HepG2 (cell line): ENCODE results near the gene CNPPD1. TPM values are rescaled to one million over a fixed set of nuclear protein-coding genes. Genes with fewer than 3 reads are reported as not detected.
A peak's percentile ranks its signal among the peaks of the same experiment; 100 is the strongest.
"Not testable (repeated sequence)": the region's sequence is repeated elsewhere in the genome, so short reads cannot be mapped to it uniquely, and the experiment has no call there.

Experiments
- ATAC-seq: fragments of 200-7000 bp; cut with Tn5 transposase; 3 replicates; pipeline ENCODE4 v1.9.1; 2020; ENCODE audit warnings: mild to moderate bottlenecking, moderate library complexity
- BruUV-seq: library from RNA; stranded (reverse); fragments of 400-500 nt; replicated peaks from 2 replicates; lab custom pipeline; 2021; lab: Mats Ljungman, UMichigan
- CTCF ChIA-PET: fragments of 300-600 bp; formaldehyde crosslinking; extraction: SDS; loops from one replicate; lab custom pipeline; 2021; ENCODE audit warnings: low total read pairs, inconsistent platforms, low intra/inter-chr PET ratio; lab: Yijun Ruan, JAX
- POLR2A ChIA-PET: fragments of 350-600 bp; sonication (Branson Sonifier 250); formaldehyde crosslinking; loops from one replicate; lab custom pipeline; 2020; ENCODE audit warnings: antibody characterized with exemption, inconsistent platforms; lab: Yijun Ruan, JAX
- DNase-seq: peaks from one replicate; pipeline ENCODE4 v3.0.0-alpha.2; 2015; ENCODE audit warnings: low spot score
- FAIRE-seq: peaks from 3 replicates; lab custom pipeline; 2011; peaks lifted over from hg19 to GRCh38; lab: Jason Lieb, UNC
- H2AFZ ChIP-seq: one replicate; pipeline ENCODE4 v1.6.1; 2011; ENCODE audit warnings: low read length, inconsistent platforms
- H3K27ac ChIP-seq: fragments of 300-600 bp; 3 replicates; pipeline ENCODE4 v1.8.0; 2011; ENCODE audit warnings: mixed run types, mild to moderate bottlenecking, mixed read lengths, low read length, inconsistent platforms; ENCODE audit not compliant: insufficient read depth; ENCODE audit errors: extremely low read length
- H3K27me3 ChIP-seq, 2 experiments: fragments of 200-600 bp in 1 of 2; 2 replicates in 1 of 2; 3 replicates in 1 of 2; pipeline versions ENCODE4 v1.6.0 to v1.8.0; 2011; ENCODE audit warnings: low read length in 2 of 2, mild to moderate bottlenecking in 2 of 2, moderate library complexity in 2 of 2, inconsistent platforms in 1 of 2; ENCODE audit not compliant: insufficient read depth in 2 of 2, control insufficient read depth in 1 of 2
- H3K36me3 ChIP-seq, 2 experiments: fragments of 200-600 bp in 1 of 2; replicated peaks in 1 of 2; 2 replicates in 1 of 2; 3 replicates in 1 of 2; pipeline versions ENCODE4 v1.5.1 to v1.8.0; 2011; ENCODE audit warnings: low read length in 2 of 2, inconsistent platforms in 1 of 2; ENCODE audit not compliant: insufficient read depth in 2 of 2, control insufficient read depth in 1 of 2
- H3K4me1 ChIP-seq: 2 replicates; pipeline ENCODE4 v1.5.1; 2012; ENCODE audit warnings: low read length, inconsistent platforms; ENCODE audit not compliant: insufficient read depth
- H3K4me2 ChIP-seq: 2 replicates; pipeline ENCODE4 v1.6.0; 2011; ENCODE audit warnings: low read depth, low read length, inconsistent platforms
- H3K4me3 ChIP-seq, 3 experiments: fragments of 200-600 bp in 1 of 3; sonication (generic), shearing (Covaris generic) in 1 of 3; replicated peaks in 1 of 3; 2 replicates each; pipeline ENCODE4 v1.5.1; 2011 to 2016; ENCODE audit warnings: low read length in 3 of 3, inconsistent platforms in 2 of 3, low read depth in 2 of 3, mild to moderate bottlenecking in 2 of 3, control low read depth in 1 of 3, mixed read lengths in 1 of 3; ENCODE audit not compliant: insufficient read depth in 1 of 3
- H3K79me2 ChIP-seq: one replicate; pipeline ENCODE4 v1.6.1; 2011; ENCODE audit warnings: low read length, inconsistent platforms; ENCODE audit not compliant: insufficient read depth
- H3K9ac ChIP-seq: 2 replicates; pipeline ENCODE4 v1.6.0; 2011; ENCODE audit warnings: mild to moderate bottlenecking, low read depth, low read length, inconsistent platforms; ENCODE audit not compliant: insufficient read depth
- H3K9me3 ChIP-seq: 2 replicates; pipeline ENCODE4 v1.5.1; 2012; ENCODE audit warnings: mild to moderate bottlenecking, low read length
- H4K20me1 ChIP-seq: 2 replicates; pipeline ENCODE4 v1.6.0; 2011; ENCODE audit warnings: inconsistent platforms, mild to moderate bottlenecking, low read length, moderate library complexity; ENCODE audit not compliant: insufficient read depth
- ARID4A ChIP-seq: sonication (generic); formaldehyde crosslinking; IDR thresholded peaks from 2 replicates; pipeline ENCODE4 v1.5.0; 2020; ENCODE audit warnings: mild to moderate bottlenecking, missing genetic modification reagents, borderline replicate concordance
- DRAP1 ChIP-seq: IDR thresholded peaks from 2 replicates; pipeline ENCODE4 v1.6.1; 2016; ENCODE audit warnings: missing genetic modification reagents, missing compliant biosample characterization
- FOXK2 ChIP-seq: fragments of 450-650 bp; IDR thresholded peaks from 2 replicates; pipeline ENCODE4 v1.6.1; 2016
- HNF1B ChIP-seq: sonication (generic); formaldehyde crosslinking; IDR thresholded peaks from 2 replicates; pipeline ENCODE4 v1.5.1; 2020; ENCODE audit warnings: mild to moderate bottlenecking, moderate library complexity, missing genetic modification reagents
- HOXA3 ChIP-seq: sonication (generic); formaldehyde crosslinking; IDR thresholded peaks from 2 replicates; pipeline ENCODE4 v1.5.0; 2020; ENCODE audit warnings: missing genetic modification reagents
- POGZ ChIP-seq: sonication (generic); formaldehyde crosslinking; IDR thresholded peaks from 2 replicates; pipeline ENCODE4 v1.4.0; 2020; ENCODE audit warnings: mild to moderate bottlenecking, missing genetic modification reagents
- POLR2AphosphoS2 ChIP-seq: IDR thresholded peaks from 2 replicates; pipeline ENCODE4 v1.6.1; 2011; ENCODE audit warnings: low read depth, low read length, improper control_type of control experiment
- RAD21 ChIP-seq: fragments of 450-650 bp; formaldehyde crosslinking; IDR thresholded peaks from 2 replicates; pipeline ENCODE4 v1.5.0; 2020; ENCODE audit warnings: mild to moderate bottlenecking
- RFXAP ChIP-seq: sonication (generic); formaldehyde crosslinking; IDR thresholded peaks from 2 replicates; pipeline ENCODE4 v1.4.0; 2020; ENCODE audit warnings: missing genetic modification reagents, borderline replicate concordance
- RXRB ChIP-seq: IDR thresholded peaks from 2 replicates; pipeline ENCODE4 v1.6.1; 2016; ENCODE audit warnings: borderline replicate concordance, missing genetic modification reagents, missing compliant biosample characterization
- ZEB1 ChIP-seq: IDR thresholded peaks from 2 replicates; pipeline ENCODE4 v1.6.1; 2012; ENCODE audit warnings: mild to moderate bottlenecking, low read depth, inconsistent platforms; ENCODE audit not compliant: insufficient replicate concordance
- ZNF501 ChIP-seq: sonication (generic); formaldehyde crosslinking; IDR thresholded peaks from 2 replicates; pipeline ENCODE4 v1.5.1; 2020; ENCODE audit warnings: mild to moderate bottlenecking, moderate library complexity, missing genetic modification reagents
- ZNF605 ChIP-seq: sonication (generic); formaldehyde crosslinking; IDR thresholded peaks from 2 replicates; pipeline ENCODE4 v1.8.0; 2022; ENCODE audit warnings: mild to moderate bottlenecking, missing genetic modification reagents
- ZNF704 ChIP-seq: sonication (generic); formaldehyde crosslinking; IDR thresholded peaks from 2 replicates; pipeline ENCODE4 v1.8.1; 2023; ENCODE audit warnings: mild to moderate bottlenecking, inconsistent platforms, moderate library complexity, missing genetic modification reagents, borderline replicate concordance
- ZNF772 ChIP-seq: sonication (generic); formaldehyde crosslinking; IDR thresholded peaks from 2 replicates; pipeline ENCODE4 v1.5.0; 2020; ENCODE audit warnings: mild to moderate bottlenecking, missing genetic modification reagents
- WGBS: methylation state at CpG from one replicate; pipeline ENCODE4 v1.1.6; 2017; ENCODE audit warnings: low lambda C conversion rate; 5-methylcytosine and 5-hydroxymethylcytosine counted together
- in situ Hi-C: cut with HindIII; loops from 2 replicates; pipeline ENCODE4 v1.10.0; 2017; ENCODE audit warnings: low pct_unique_long_range_greater_than_20kb; ENCODE audit not compliant: extremely low pct_ligation_motif_present
- intact Hi-C: fragments of 100-400 bp; cut with micrococcal nuclease; formaldehyde crosslinking; loops from one replicate; pipeline ENCODE4 v1.10.0; 2022; ENCODE audit not compliant: unreplicated experiment
- polyA plus RNA-seq, 8 experiments: library from polyadenylated mRNA; depleted of rRNA in 3 of 8; stranded (reverse) in 7 of 8; unstranded in 1 of 8; fragments of >200 nt; fragmentation: Illumina TruSeq in 4 of 8; extraction: Trizol in 4 of 8; gene quantifications; 2 replicates each; pipeline versions ENCODE4 v1.2.1 to v1.2.3, GENCODE V29; 2011 to 2016; ENCODE audit warnings: low read depth in 4 of 8, missing spikeins in 1 of 8, mixed read lengths in 1 of 8; ENCODE audit not compliant: insufficient read depth in 1 of 8
- total RNA-seq, 5 experiments: library from RNA; depleted of rRNA; stranded (reverse); fragments of >200 nt; fragmentation: Illumina TruSeq; extraction: Trizol; gene quantifications; 2 replicates each; pipeline ENCODE4 v1.2.3, GENCODE V29; 2016; ENCODE audit warnings: low read depth in 1 of 5

Gene CNPPD1
- total and polyA plus RNA-seq, 2 of the 13 experiments (the other 11 are each of a cell fraction or from before 2014, with no cell fraction given), result 35.5 to 49.4 TPM

- CTCF ChIA-PET, H3K9me3 ChIP-seq: not testable (repeated sequence)
- TF ChIP-seq POGZ (CRISPR knock-in tag) (peak; percentile 68; the same call in 1 of the 2 replicates), POLR2AphosphoS2 (peak; percentile 72), RXRB (CRISPR knock-in tag) (0 out of 2 replicates have a peak, but pooled peaks have one; percentile 14), HOXA3 (CRISPR knock-in tag) (peak; percentile 41), ZEB1 (peak; percentile 36), HNF1B (CRISPR knock-in tag) (peak; percentile 39; the same call in 1 of the 2 replicates), RAD21 (CRISPR knock-in tag) (peak; percentile 42; the same call in 1 of the 2 replicates), ZNF772 (CRISPR knock-in tag) (0 out of 2 replicates have a peak, but pooled peaks have one; percentile 14), ZNF501 (CRISPR knock-in tag) (peak; percentile 30; the same call in 1 of the 2 replicates), DRAP1 (CRISPR knock-in tag) (peak; percentile 46; the same call in 1 of the 2 replicates), RFXAP (peak; percentile 82), ZNF605 (CRISPR knock-in tag) (peak; percentile 72; the same call in 1 of the 2 replicates), ARID4A (CRISPR knock-in tag) (peak; percentile 37; the same call in 1 of the 2 replicates), ZNF704 (0 out of 2 replicates have a peak, but pooled peaks have one; percentile 31), FOXK2 (peak; percentile 70)
These were observed 24.0 kb upstream of the CNPPD1 start for GRCh38 chr2:219200502-219201326.

More at GRCh38 chr2:219200502-219201326, 24.0 kb upstream of the CNPPD1 start:
- H3K27me3 ChIP-seq, intact Hi-C loops, H3K9ac ChIP-seq, H4K20me1 ChIP-seq, FAIRE-seq, H3K36me3 ChIP-seq, H3K79me2 ChIP-seq, ATAC-seq, in situ Hi-C loops, H3K4me3 ChIP-seq, H2AFZ ChIP-seq: not testable (repeated sequence)
- Histone ChIP-seq H3K27ac (peak overlapping the region; percentile 63), H3K4me1 (peaks cover 36% of the 10 kb centered on the region), H3K4me2 (peak overlapping the region; percentile 22; the same call in 1 of the 2 replicates)
- POLR2A ChIA-PET, result interaction anchor here (0.8 to 10.9 kb wide), 13 partner anchors 7 to 199 kb away, joined by 3 to 102 read pairs (median 9); partner anchors contain the start of genes ABCB6, CNPPD1, DNAJB2 and GLB1L
- WGBS, result 78% methylated on average over 23 of the region's 26 CpGs
- TSS peak; percentile 82 for BruUV-seq
- peak; percentile 42 for DNase-seq
